NCI-H146 treated with DMSO at 0.1 percent for 48 hours (cell line): ENCODE measurements around the gene MEIS2.
A peak's percentile ranks its signal among the peaks of the same experiment; 100 is the strongest.

ENCODE experiments used
- DNase-seq: peaks from one replicate; lab custom pipeline; 2025; ENCODE audit not compliant: unreplicated experiment; lab: John Stamatoyannopoulos, UW

MEIS2 gene

DNA sequence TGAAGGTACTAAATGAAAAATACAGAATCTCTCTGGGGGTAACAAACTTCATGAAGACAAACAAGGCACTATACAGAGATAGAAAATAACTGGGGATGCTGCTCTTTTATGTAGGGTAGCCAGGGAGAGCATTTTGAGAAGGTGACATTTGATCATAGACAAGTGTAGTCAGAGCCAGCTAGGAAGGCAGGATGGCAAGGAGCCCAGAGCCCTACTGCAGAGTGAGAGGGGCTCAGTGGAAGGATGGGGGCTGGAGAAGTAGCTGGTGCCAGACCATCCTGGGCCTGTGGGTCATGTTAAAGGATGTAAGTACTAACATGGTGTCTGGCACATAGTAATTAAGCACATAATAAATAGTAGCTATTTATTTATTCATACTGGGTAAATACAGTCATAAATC lies 133.6 kb downstream of the MEIS2 start:
- DNase-seq, result no peak

DNA sequence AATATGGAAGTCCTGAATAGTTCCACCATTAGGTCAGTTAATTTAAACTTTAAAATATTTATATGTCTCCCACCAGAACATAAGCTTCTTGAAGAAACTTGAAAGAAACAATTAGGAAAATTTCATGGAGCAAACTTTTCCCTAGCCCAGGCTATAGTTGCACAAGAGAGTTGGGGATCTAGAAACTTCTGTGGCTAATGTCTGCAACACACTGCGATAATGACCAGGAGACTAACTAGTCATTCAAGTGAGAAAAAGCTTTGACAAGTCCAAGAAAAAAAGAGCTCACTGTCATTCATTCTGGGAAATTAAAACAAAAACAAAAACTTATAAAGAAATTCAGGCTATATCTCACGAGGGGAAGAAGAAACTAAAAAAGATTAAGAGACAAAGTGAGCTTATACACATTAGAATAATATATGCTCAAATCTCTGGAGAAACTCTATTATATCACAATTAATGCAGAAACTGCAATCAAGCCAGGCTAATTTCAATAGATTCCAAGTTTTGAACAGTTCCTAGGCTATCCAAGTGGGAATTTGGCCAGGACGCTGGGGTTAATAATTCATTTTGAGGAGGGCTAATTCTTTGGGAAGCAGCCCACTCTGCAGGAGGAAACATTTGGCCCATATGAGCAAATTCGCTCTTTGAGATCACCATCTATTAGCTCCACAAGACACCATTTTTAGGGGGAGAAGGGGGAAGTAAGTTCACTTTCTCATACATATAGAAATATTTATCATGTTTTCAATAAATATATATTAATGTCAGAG lies 134.6 kb downstream of the MEIS2 start:
- no peak for DNase-seq

DNA sequence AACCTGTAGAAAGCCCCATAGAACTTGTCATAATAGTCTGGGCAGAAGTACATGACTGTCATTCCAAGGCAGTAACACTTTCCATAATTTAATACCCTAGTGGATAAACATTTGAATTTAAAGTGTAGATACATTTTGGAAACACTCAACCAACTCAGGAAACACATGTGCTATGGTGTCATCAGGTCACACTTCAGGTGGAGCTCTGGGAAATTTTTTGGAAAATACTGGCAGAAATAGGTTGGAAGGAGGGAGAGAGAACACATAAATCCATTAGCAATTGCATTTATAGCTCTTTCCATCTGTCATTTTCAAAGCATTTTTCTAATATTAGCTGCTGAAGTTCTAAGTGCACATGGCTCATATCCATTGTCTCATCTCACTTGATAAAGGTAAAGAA lies 135.7 kb downstream of the MEIS2 start:
- no peak for DNase-seq

DNA sequence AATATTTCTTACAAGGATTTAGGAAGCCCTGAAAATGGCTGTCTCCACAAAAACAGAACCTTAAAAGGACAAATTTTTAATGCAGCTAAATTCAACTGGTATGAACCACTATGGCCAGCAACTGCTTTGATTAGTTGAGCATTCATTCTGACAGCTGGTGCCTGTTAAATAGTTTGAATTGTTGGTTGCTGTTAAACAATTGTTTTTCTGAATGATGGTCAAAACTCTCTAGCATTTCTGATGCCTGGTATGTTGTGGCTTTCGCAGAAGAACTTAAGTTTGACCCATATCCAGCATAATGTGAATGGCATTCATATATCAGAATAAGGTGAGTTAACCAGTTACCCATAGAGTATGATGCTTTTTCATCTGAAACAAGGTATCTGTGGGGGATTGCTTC lies 138.4 kb downstream of the MEIS2 start:
- DNase-seq, result no peak

DNA sequence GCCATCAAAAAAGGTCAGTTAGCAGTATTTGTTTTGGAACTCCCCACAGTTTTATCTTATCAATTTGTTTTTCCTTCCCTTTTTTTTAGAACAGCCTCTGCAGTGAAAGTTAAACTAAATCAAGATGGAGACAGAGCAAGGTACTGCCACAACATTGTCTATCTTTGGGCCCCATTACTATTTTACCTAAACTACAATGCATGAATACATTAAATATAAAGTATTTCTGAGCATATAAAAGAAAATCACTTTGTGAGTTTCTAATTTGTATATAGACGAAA lies 139.5 kb downstream of the MEIS2 start:
- no peak for DNase-seq

DNA sequence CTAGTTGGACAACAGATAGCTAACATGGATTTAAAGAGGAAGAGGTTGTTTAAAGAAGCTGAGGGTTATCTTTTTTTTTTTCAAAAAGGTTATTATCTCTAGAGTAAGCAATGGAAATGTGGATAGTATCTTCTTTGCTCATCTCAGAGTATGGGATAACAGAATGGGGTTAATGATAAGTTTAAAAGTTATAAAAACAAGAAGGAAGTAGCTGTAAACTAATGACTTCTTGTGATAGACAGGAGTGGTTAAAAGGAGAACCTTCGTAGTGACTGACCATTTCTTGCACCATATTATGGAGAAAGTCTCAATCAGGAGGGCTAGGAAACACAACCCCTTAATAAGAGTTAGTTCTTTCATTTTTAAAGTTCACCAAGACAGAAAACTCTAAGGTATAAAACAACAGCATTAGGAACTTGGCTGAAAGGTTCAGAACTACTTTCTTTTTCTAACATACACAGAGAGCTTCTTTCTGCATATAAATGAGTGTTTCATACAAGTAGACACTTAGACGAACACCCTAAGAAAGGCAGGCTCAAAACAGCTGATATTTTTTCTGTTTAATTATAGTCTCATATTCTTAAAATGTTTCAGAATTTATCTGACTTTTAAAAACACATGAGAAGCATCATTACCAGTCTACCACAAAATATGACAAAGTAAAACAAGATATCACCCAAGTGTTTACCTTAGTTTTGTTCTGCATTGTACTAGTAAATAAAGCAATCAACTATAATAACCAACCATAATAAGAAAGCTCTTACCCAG lies 140.0 kb downstream of the MEIS2 start:
- no peak for DNase-seq

DNA sequence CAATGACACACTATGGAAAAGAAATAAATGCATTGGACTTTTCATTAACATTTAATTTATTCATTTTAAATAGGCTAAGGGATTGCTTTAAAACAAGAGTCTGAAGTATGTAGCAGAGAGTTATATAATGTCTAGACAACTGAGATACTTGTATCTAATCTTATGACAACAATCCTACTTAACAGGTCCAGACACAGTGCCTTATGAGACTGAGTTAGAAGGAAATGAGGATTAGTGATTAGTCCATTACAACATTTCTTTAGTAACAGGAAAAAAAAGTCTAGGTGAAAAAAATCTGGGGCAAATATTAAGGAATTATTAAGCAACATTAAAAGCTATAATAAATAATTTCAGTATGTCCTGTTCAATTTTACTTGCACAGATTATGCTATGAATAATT lies 140.6 kb downstream of the MEIS2 start:
- no peak for DNase-seq

DNA sequence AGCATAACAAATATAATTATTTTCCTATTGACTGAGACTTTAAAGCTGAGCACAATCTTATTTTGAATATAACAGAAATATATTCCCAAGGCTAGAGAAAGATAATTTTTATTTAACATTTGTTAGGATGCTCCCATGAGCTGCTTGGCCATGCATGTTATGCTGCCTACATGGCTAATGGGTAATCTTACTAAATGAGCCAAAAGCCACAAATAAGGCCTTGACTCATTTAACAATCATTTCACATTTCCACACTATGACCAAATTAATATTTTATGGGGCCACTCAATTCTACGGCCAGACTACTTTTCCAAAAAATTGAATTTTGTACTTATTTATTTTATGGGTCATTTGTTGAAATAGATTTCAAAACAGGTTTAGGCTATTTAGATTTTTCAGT lies 141.7 kb downstream of the MEIS2 start:
- DNase-seq, result no peak

DNA sequence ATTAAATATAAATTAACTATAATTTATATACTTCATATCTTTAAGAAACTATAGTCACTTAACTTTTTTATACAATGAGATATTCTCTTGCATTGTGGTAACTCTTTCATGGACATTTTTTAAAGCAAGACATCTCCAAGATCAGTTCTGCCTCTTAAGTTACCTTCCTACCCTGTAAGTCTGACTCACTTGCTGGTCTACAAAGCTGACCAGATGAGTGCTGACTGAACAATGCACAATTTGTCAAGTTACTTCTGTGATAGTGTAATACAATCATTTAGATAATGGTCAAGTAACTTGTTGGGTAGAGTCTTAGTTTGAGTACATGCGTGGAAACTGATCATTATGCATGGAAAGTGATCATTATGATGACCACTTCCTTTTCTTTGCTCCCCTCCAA lies 145.9 kb downstream of the MEIS2 start:
- no peak for DNase-seq

DNA sequence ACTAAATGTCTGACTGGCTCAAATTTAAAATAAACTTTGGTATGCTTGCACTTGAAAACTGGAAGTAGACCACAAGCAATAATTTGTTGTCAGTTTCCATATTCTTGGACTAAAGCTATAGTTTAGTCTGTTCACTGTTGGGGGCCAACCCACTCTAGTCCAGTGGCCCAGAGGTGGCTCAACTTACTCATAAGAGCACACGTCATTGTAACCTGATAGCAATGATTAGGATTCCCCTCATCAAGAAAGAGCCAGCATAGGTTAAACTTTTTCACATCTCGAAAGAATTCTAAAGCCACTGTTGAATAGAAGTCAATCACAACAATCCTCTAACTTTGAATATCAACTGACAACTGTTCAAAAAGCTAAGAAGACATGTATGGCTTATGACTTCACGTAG lies 147.0 kb downstream of the MEIS2 start:
- no peak for DNase-seq

DNA sequence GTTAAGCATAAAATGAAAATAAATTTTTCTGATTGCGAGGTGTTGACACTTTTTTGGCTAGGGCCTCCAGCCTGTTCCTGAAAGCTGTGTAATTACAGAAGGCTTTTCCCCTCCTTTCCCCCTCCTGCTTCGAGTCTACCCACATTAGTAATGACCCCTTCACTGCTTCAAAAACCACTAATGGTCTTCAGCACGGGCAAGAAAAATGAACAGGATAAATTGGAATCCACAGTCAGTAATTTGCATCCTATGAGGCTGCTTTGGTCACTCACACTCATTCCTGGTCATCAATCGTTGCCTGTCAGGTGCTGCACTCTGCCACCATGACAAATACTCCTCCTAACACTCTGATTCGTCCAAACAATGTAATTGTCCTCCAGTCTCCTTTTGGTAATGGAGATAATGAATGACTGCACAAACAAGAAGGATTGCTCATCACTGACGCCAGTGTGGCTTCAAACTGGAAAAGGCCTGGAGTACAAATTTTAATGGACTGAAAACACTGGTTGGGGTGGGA lies 148.6 kb downstream of the MEIS2 start:
- DNase-seq, result peak; percentile 57

DNA sequence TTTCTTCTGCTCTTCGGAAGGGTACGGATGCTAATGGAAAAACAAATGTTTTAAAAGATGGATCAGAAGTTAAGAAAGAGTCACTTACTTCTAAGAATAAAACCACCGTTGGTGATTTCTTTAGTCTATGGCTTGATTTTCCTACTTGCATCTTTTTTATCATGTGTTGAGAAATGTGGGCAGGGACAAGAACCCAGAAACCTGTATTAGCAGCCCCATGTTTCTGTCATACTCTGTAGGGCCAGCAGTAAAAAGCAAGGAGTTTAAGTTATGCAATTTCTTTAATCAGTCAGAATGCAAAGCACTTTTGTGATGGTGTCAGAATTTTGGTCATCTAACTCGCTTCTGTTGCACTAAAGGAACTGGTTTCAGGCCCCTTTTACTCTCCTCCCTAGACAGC lies 150.0 kb downstream of the MEIS2 start:
- DNase-seq, result no peak

DNA sequence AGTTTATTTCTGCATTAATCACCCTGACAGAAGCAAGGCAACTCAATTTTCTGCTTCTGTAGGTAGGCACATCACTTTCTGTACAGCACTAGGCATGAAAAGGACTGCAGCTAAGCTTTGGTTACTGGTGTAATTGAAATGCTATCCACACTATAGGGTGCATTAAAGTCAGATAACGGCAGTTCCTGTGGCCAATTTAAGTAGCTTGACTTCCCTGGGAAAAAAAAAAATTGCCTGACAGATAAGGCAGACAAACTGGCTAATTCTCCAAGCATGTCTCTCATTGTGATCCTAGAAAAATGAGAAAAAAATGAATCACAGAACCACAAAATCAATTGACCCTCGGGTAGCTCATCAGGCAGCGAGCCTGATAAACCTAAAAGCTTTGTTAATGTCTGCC lies 151.4 kb downstream of the MEIS2 start:
- no peak for DNase-seq

DNA sequence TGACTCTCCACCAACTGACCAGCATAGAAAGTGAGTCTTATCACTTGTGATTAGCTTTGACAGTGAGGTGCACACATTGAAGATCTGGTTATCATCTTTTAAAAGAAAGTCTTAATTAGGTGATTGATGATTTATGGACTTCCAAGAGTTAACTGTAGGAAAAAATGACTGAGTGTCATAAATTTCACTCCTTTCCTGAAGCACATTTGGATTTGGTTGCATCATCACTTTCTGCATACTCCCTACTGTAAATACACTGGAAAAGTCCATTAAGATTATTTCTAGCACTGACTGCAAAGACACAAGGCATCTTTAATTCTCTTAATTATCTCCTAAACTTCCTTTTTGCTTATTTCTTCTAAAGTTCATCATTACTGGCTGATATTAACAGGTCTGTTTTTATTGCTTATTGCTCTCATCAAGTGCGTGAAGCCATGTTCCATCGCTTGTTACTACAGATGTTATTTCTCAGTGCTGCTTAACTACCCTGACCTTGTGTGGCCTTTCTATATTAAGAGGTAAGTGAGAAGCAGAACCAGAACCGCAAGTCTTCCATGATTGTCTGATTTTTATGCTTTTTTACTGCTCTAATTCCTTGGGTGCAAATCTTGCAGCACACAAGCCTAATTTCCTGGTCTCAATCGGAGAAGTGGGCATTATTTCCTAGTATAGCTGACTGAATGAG lies 153.2 kb downstream of the MEIS2 start:
- DNase-seq, result no peak

DNA sequence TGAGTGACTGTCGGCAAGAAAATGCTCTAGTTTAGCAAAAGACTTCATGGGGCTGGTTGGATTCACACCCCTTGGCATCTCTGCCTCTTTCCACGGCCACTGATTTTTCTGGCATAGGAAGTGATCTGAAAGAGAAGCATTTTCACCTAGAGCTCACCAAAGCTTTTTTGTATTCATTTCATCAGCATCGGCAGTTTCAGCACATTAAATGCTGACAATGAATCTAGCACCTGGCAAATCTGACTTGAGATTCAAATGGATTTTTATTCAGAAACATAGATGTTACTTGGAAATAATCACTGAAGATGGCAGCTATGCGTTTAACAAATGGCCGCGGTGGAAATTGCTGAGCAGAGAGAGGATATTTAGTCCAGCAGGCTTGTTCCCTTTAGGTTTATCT lies 155.9 kb downstream of the MEIS2 start:
- DNase-seq, result no peak

DNA sequence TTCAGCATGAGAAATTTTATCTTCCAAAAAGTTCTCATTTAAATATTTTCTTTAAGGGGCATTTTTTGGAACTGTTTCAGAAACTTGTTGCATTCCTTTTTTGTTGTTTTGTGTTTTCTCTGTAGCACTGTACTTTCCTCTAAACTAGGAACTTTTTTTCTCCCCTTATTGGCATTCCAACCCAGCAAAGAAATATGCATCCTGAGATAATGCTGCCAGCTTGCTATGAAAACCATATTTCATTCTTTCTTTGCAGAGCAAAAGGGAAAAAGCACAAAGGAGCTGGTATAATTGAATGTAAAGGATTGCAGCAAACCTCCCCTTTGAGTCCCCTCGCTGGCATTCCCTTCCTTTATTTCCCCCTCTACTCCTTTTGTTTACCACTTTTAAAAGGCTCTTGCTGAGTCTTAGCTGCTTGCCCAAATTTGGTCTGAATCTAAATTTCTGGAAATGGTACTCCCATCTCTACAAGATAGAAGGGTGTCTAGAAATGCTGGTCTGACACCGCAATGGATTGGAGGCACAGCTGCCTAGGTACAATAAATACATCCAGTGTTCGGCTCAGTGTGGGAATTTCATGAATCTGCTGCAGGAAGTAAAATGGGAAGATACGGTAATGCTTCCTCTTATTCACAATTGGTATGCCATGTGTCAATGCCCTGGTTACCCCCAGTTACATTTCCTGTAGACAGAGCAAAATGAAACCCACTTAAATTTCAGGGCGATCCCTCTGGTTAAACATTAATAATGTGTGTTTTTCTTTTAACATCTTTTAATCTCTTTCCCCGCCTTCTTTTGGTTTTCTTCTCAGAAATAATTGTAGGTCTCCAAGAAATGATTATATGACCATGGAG lies 156.6 kb downstream of the MEIS2 start:
- DNase-seq, result no peak

DNA sequence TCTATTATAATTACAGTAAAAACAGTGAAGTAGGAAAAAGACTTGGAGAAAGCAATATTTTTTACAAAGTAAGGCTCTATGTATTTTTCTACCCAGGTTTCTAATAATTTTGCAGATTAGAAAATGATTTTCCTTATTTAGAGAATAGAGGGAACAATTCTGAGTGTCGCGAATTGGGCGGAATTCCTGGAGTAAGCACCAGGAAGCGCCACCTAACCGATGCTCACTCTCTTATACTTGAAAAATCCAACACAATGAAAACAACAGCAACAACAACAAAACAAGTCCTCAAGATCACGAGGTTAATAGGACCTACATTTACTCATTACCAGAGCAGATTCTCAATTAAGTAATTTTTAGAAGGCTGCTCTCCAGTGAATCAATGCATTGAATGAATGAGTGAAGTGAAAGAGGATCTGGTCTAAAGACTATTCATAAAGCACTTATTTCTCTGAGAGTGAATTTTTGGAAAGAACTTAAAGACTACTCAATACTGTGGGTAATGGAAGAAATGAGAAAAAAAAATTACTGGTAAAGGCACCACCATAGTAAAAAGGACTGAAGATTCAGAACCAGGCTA lies 158.0 kb downstream of the MEIS2 start:
- no peak for DNase-seq

DNA sequence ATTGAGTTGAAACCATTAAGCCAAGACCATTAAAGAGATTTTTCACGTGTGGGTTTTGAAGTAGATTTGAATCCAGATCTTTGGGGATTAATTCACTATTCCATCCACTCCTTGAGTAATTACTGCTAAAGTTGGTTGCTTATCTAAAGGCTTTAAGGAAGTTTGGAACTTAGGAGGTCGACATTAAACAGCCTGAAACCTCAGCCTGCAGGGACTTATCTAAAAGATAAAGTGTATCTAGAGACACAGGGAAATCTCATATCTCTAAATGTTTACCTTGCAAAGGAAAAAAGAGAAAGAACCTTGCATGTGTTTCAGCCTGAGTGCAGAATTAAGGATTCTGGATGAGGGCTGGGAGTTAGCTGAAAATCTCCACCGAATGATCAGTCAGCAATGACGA lies 158.6 kb downstream of the MEIS2 start:
- no peak for DNase-seq

DNA sequence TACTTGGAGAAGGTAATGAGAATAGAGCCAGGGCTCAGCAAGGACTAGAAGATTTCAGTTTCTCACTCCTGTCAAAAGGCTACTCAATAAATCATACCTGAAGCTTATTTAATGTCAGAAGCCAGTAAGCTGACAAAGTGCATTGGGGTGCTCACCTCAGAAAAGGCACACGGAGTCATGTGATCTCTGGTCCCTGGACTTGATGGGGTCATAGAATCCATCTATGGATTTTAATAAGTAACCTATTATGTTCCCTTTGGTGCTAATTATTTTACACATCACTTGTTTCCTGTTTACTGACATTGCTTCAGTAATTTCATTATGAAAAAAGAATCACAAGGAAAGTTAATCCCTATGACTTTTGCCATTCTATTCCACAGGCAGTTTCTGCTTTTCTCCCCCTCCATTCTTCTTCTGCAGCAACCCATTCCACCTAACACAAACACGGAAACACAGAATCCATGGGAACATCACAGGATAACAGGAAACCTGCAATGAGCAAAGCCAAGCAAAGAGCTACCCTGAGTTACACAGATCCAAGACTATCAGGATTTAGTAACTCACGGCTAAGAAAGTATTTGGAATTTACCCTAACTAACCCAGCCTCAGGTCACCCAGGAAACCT lies 159.6 kb downstream of the MEIS2 start:
- DNase-seq, result no peak

DNA sequence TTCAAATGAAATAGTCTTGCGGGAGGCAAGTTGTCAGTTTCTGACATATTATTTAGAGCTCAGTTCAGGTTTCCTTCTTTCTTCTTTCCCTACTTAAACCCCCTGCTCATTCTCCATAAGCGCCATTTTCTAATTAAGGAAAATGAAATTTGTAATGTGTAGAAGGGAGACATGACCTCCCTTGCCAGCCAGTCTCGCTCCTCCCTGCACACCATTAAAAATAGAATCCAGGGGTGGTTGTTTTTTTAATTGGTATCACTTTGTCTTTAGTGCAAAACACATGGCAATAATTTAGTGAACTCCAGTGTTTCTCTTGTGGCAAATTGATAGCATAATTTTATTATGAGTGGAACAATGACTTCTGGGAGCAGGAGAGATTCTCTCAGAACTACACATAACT lies 160.1 kb downstream of the MEIS2 start:
- no peak for DNase-seq
